Esophagus muscularis mucosa (tissue), 4 donors: ENCODE measurements around the gene RXFP2. TPM values are rescaled to one million over a fixed set of nuclear protein-coding genes. Genes with fewer than 3 reads are reported as not detected.

Experiments used
- DNase-seq: peaks from one replicate; pipeline ENCODE4 v3.0.0-alpha.2; 2017; ENCODE audit errors: extremely low spot score
- H3K27ac ChIP-seq, 4 donors: fragments of 200-600 bp; sonication (generic); replicated peaks in 1 of 4; 1 replicate in 3 of 4; 2 replicates in 1 of 4; pipeline ENCODE4 v1.5.1; 2016 to 2019; ENCODE audit warnings: mild to moderate bottlenecking in 1 of 4
- H3K27me3 ChIP-seq, 4 donors: fragments of 200-600 bp; sonication (generic); one replicate each; pipeline versions ENCODE4 v1.5.1 to v1.6.0; 2016 to 2019
- H3K36me3 ChIP-seq, 4 donors: fragments of 200-600 bp; sonication (generic); one replicate each; pipeline ENCODE4 v1.5.1; 2016 to 2019
- H3K4me1 ChIP-seq, 4 donors: fragments of 200-600 bp; sonication (generic); one replicate each; pipeline ENCODE4 v1.5.1; 2016 to 2019
- H3K4me3 ChIP-seq, 4 donors: fragments of 200-600 bp; sonication (generic); 1 replicate in 2 of 4; 2 replicates in 2 of 4; pipeline ENCODE4 v1.5.1; 2016 to 2019; ENCODE audit warnings: mild to moderate bottlenecking in 4 of 4, moderate library complexity in 1 of 4
- H3K9me3 ChIP-seq, 4 donors: fragments of 200-600 bp; sonication (generic); 1 replicate in 3 of 4; 2 replicates in 1 of 4; pipeline ENCODE4 v1.5.1; 2016 to 2019
- CTCF ChIP-seq, 3 experiments: fragments of 200-600 bp in 2 of 3; fragments of 450-650 bp in 1 of 3; sonication (generic) in 2 of 3; IDR thresholded peaks; one replicate each; pipeline ENCODE4 v1.5.1; 2017 to 2019; ENCODE audit warnings: antibody characterized with exemption in 3 of 3, mild to moderate bottlenecking in 2 of 3, moderate library complexity in 1 of 3
- EP300 ChIP-seq: sonication (generic); formaldehyde crosslinking; IDR thresholded peaks from one replicate; pipeline ENCODE4 v1.6.1; 2017; ENCODE audit warnings: antibody characterized with exemption
- POLR2A ChIP-seq: fragments of 450-650 bp; IDR thresholded peaks from one replicate; pipeline ENCODE4 v1.6.1; 2017; ENCODE audit warnings: antibody characterized with exemption, moderate library complexity, mild to moderate bottlenecking, low read depth
- POLR2AphosphoS5 ChIP-seq, 2 donors: sonication (generic); formaldehyde crosslinking; IDR thresholded peaks; one replicate each; pipeline ENCODE4 v1.6.1; 2017; ENCODE audit warnings: antibody characterized with exemption in 2 of 2
- WGBS: methylation state at CpG from one replicate; pipeline ENCODE4 v1.1.5; 2018; 5-methylcytosine and 5-hydroxymethylcytosine counted together
- intact Hi-C: fragments of 100-400 bp; cut with DNase I; formaldehyde crosslinking; loops from one replicate; pipeline ENCODE4 v1.15.1; 2023
- total RNA-seq, 4 donors: library from RNA; depleted of rRNA; stranded (reverse); fragments of >200 nt; gene quantifications; one replicate each; pipeline versions ENCODE4 v1.1.0 to v1.2.1, GENCODE V29; 2016

RXFP2 gene
- total RNA-seq, 4 donors from 2014 or later, result 0.17 to 0.42 TPM; not detected in 2

GRCh38 chr13:31706105-31706504, 33.2 kb upstream of the RXFP2 start:
- WGBS, result 94% methylated on average over 1 of the region's 1 CpG
- TF ChIP-seq POLR2A, result no peak
- TF ChIP-seq EP300, result no peak
- no peak for TF ChIP-seq POLR2AphosphoS5 (IDR thresholded peaks at IDR 0.05)
- TF ChIP-seq CTCF (IDR thresholded peaks at IDR 0.05), result no peak
- H3K4me1 ChIP-seq, result no peaks in the 10 kb centered on the region

GRCh38 chr13:31717583-31717982, 21.7 kb upstream of the RXFP2 start:
- intact Hi-C loops, result no loop called here
- H3K9me3 ChIP-seq, result no peaks in the 10 kb centered on the region
- no peak for DNase-seq
- H3K27ac ChIP-seq, result no peak overlapping the region
- TF ChIP-seq POLR2AphosphoS5 (IDR thresholded peaks at IDR 0.05) (no peak), POLR2A (no peak), CTCF (IDR thresholded peaks at IDR 0.05) (no peak), EP300 (no peak)
- no peaks in the 10 kb centered on the region for H3K36me3 ChIP-seq
- no peak overlapping the region for H3K4me3 ChIP-seq
- no peaks in the 10 kb centered on the region for H3K4me1 ChIP-seq
- peaks cover 0 to 5% (median 0%) of the 10 kb centered on the region in 4 donors for H3K27me3 ChIP-seq

More at GRCh38 chr13:31706105-31706504, 33.2 kb upstream of the RXFP2 start:
- intact Hi-C loops, result no loop called here
- Histone ChIP-seq H3K36me3 (no peaks in the 10 kb centered on the region), H3K27ac (no peak overlapping the region), H3K27me3 (no peaks in the 10 kb centered on the region), H3K4me3 (no peak overlapping the region), H3K9me3 (no peaks in the 10 kb centered on the region)
- no peak for DNase-seq

GRCh38 chr13:31719214-31719613, 20.1 kb upstream of the RXFP2 start:
- WGBS, result 83% methylated on average over 3 of the region's 3 CpGs
- DNase-seq, result no peak
- Histone ChIP-seq H3K4me1 (no peaks in the 10 kb centered on the region), H3K27ac (no peak overlapping the region), H3K4me3 (no peak overlapping the region), H3K27me3 (peaks cover 0 to 8% (median 0%) of the 10 kb centered on the region in 4 donors), H3K9me3 (no peaks in the 10 kb centered on the region), H3K36me3 (no peaks in the 10 kb centered on the region)
- intact Hi-C loops, result no loop called here
- TF ChIP-seq POLR2AphosphoS5 (IDR thresholded peaks at IDR 0.05), result no peak

GRCh38 chr13:31722673-31723072, 16.7 kb upstream of the RXFP2 start:
- DNase-seq, result no peak
- H3K9me3 ChIP-seq, result no peaks in the 10 kb centered on the region
- H3K4me3 ChIP-seq, result no peak overlapping the region
- intact Hi-C loops, result no loop called here
- no peaks in the 10 kb centered on the region for H3K36me3 ChIP-seq
- no peaks in the 10 kb centered on the region for H3K4me1 ChIP-seq
- H3K27me3 ChIP-seq, result peaks cover 0 to 9% (median 0%) of the 10 kb centered on the region in 4 donors
- no peak for TF ChIP-seq POLR2A
- TF ChIP-seq EP300, result no peak
- TF ChIP-seq POLR2AphosphoS5 (IDR thresholded peaks at IDR 0.05), result no peak
- TF ChIP-seq CTCF (IDR thresholded peaks at IDR 0.05), result no peak
- 23% methylated on average over 5 of the region's 5 CpGs for WGBS
- no peak overlapping the region for H3K27ac ChIP-seq

GRCh38 chr13:31725841-31726240, 13.5 kb upstream of the RXFP2 start:
- H3K9me3 ChIP-seq, result no peaks in the 10 kb centered on the region
- intact Hi-C loops, result no loop called here
- WGBS, result 92% methylated on average over 5 of the region's 5 CpGs

More at GRCh38 chr13:31725841-31726240, 13.5 kb upstream of the RXFP2 start:
- Histone ChIP-seq H3K4me3 (no peak overlapping the region), H3K36me3 (no peaks in the 10 kb centered on the region), H3K27ac (no peak overlapping the region), H3K27me3 (peaks cover 0 to 9% (median 0%) of the 10 kb centered on the region in 4 donors), H3K4me1 (no peaks in the 10 kb centered on the region)
- TF ChIP-seq CTCF (IDR thresholded peaks at IDR 0.05) (no peak), POLR2AphosphoS5 (IDR thresholded peaks at IDR 0.05) (no peak)
- DNase-seq, result no peak
